GM12801 (cell line): ENCODE measurements around the gene WDR73.

ENCODE experiments used
- TF ChIP-seq, protein P1 (sequence below): IDR thresholded peaks from one replicate; pipeline ENCODE4 v1.5.1; 2011; ENCODE audit warnings: control low read depth; ENCODE audit not compliant: insufficient read length; ENCODE audit errors: extremely low read depth

The WDR73 gene

DNA sequence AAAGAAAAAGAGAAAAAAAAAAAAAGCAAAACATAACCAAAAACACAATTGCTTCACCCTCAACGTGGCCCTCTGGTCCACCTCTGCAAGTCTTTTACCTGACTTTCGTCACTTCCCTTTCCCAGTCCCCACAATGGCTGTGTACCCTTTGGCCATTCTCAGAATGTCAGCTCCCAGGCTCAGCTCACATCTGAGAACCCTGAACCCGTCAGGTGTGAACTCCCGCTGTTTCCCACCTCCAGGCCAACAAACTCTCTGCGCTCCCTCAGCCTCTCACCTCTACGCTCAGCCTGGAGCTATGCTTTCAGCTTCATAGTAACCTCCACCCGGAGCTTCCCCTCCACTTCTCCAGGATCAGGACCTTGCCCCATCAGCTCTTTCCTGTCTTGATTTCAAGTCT is 29.7 kb downstream of the WDR73 start:
- TF ChIP-seq, protein P1, sequence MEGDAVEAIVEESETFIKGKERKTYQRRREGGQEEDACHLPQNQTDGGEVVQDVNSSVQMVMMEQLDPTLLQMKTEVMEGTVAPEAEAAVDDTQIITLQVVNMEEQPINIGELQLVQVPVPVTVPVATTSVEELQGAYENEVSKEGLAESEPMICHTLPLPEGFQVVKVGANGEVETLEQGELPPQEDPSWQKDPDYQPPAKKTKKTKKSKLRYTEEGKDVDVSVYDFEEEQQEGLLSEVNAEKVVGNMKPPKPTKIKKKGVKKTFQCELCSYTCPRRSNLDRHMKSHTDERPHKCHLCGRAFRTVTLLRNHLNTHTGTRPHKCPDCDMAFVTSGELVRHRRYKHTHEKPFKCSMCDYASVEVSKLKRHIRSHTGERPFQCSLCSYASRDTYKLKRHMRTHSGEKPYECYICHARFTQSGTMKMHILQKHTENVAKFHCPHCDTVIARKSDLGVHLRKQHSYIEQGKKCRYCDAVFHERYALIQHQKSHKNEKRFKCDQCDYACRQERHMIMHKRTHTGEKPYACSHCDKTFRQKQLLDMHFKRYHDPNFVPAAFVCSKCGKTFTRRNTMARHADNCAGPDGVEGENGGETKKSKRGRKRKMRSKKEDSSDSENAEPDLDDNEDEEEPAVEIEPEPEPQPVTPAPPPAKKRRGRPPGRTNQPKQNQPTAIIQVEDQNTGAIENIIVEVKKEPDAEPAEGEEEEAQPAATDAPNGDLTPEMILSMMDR: no peak

DNA sequence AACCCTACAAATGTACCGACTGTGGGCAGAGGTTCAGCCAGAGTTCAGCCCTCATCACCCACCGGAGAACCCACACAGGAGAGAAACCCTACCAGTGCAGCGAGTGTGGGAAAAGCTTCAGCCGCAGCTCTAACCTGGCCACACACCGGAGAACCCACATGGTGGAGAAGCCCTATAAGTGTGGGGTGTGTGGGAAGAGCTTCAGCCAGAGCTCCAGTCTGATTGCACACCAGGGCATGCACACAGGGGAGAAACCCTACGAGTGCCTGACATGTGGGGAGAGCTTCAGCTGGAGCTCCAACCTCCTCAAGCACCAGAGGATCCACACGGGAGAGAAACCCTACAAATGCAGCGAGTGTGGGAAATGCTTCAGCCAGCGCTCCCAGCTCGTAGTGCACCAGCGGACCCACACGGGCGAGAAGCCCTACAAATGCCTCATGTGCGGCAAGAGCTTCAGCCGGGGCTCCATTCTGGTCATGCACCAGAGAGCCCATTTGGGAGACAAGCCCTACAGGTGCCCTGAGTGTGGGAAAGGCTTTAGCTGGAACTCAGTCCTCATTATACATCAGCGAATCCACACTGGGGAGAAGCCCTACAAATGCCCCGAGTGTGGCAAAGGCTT is 32.6 kb downstream of the WDR73 start:
- TF ChIP-seq, protein P1: no peak

DNA sequence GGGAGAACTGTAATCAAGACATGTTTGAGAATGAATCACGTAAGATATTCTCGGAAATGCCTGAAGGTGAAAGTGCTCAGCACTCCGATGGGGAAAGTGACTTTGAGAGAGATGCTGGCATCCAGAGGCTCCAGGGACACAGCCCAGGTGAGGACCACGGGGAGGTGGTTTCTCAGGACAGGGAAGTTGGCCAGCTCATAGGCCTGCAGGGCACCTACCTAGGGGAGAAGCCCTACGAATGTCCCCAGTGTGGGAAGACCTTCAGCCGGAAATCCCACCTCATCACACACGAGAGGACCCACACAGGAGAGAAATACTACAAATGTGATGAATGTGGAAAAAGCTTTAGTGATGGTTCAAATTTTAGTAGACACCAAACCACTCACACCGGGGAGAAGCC is 33.5 kb downstream of the WDR73 start:
- TF ChIP-seq, protein P1: no peak

DNA sequence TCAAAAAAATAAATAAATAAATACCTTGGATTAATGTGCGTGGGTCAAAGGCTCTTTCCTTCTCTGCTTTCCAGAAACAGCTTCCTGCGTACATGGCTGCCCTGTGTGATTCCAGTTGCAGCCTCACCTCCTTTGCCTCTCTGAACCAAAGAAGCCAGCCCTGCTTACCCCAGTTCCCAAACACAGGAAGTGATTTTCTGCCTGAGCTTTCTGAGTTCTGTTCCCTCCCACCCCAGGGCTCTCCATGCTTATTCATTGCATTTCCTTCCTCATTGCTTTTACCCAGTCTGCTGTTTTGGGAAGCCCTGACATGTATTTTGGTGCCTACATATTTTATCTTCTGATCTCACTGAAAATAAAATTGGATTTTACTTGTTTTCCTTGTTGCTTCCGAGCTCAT is 37.8 kb downstream of the WDR73 start:
- TF ChIP-seq, protein P1: no peak

DNA sequence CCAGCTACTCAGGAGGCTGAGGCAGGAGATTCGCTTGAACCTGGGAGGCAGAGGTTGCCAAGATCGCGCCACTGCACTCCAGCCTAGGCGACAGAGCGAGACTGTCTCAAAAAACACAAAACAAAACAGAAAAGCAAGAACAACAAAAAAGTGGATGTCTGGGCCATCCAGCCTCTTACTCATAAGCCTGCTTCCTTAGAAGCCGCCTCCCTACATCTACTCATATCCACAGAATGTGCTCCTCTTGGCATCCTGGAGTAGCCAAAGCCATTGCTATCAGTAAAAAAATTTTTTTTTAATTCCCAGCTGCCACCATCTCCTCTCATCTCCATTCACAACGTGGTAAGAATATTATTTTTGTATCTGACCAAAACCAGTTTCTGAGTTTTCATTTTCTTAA is 42.5 kb downstream of the WDR73 start:
- TF ChIP-seq, protein P1: no peak

DNA sequence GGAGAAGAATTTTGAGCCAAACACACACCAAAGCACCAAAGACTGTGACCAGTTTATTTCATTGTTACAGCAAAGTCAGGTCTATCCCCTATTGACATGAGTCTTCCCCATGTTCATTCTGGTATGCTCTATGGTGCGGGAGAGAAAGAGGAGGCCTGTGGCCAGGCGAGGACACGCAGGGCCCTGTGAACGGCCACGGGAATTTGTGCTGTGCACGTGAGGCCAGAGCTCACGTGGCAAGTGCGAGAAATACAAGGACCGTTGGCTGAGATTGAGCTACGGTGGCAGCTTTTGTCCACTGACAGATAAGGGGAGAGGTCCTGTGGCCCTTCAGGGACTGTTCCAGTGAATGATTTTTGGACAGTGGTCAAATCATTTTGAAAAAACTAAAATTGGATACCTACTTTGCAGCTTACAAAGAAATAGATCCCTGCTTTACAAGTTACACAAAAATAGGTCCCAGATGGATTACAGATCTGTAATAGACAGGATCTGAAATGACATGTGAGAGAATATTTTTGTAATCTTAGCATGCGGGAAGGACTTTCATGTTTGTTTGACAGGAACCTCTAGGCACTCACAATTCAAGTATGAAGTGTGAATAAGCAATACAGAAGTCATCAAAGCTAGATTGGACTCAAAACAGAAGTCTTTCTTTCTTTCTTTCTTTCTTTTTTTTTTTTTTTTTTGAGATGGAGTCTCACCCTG is 44.1 kb downstream of the WDR73 start:
- TF ChIP-seq, protein P1: no peak

DNA sequence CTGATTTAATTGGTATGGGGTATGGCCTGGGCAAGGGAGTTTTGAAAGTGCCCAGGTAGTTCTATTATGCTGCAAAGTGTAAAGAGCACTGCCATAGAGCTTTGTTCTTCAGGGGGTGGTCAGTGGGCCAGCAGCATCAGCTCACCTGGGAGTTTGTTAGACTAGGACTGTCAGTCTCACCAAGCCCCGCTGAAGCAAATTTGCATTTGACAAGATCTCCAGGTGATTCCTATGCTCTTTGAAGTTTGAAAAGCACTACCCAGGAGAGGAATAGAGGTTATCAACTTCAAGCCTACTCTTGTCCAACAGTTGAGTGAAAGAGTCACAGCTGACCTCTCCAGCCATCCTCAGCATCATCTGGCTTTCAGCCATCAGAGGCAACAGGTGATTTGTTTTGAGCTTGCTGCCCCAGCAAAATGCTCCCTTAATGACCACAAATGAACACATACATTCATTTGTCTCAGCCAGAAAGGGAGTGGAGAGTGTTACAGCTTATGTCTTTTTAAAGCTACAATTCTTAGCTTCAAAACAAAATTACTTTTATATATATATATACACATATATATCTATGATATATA is 45.3 kb downstream of the WDR73 start:
- TF ChIP-seq, protein P1: no peak
